ENCODE measurements around the gene STIL.
"Not testable (repeated sequence)": the region's sequence is repeated elsewhere in the genome, so short reads cannot be mapped to it uniquely, and the experiment has no call there.

The STIL gene

DNA sequence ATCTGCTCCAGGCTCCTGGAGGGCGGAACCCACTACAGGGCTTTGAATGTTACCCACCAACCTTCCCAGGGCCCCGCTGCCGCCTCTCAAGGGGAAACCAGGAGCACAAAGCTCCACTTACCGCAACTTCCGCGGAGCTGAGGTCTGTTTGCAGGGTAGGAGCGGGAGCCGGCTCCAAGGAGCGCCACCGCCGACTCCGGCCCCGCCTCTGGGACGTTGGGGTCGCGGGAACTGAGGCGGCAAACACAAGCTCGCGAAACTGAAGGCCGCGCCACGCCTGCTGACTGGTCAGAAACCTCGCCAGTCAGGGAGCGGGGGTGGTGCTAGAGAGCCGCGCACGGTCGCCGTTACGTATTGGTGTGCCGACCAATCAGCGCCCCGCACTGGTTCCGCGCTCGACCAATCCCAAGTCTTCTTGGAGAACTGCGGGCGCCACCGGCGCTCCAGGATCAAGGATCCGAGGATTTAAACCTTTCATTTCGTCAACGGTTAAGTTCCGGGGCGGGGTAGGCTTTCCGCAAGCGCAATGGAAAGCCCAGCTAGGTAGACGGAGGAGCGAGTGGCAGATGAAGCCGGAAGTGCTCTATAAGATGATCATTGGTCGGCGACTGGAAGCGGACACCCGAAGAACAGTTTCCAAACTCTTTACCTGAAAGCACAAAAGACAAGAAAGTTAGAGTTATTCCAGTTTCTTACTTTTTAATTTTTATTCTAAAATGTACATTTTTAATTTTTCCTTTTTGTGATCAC is at the start of gene STIL:
TSS of gene STIL (minus strand) at position 233 of the 750 bp plus-strand sequence. CDS start 3,828 bp downstream, outside the sequence.
- DNase-seq = peak; percentile 96

DNA sequence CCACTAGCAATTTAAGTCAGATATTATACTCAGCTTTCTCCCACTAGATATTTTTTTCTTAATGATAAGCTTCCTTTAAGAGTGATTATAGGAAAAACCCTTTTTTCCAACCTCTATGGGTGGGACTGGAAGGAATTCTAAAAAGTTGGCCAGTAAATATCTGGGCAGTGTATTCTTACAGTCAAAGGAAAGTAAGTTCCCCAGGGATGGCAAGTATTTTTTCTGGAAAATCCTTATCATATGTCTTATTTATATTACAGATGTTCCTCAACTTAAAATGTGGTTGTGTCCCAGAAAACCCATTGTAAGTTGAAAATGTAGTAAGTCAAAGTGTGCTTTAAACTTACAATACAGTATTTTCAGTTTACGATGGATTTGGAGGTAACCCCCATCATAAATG is 48.9 kb upstream of the STIL start:
- no peak for DNase-seq

DNA sequence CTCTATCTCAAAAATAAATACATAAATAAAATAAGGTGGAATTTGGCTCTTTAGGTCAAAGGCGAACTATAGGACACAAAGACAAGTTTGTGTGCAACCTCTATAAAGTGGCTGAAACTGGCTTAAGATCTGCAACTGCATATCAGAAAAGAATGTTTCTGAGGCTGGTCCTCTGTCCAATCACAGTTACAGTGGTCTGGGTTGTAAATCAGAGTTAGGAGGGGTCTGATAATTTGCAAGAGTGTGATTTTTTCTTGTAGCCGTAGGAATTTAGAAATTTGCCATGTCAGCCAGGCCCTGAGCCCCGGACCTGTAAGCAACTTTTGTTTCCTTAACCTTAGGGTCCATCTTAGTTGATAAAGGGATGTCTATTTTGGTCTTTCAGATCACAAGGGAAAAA is 47.4 kb upstream of the STIL start:
- no peak for DNase-seq

DNA sequence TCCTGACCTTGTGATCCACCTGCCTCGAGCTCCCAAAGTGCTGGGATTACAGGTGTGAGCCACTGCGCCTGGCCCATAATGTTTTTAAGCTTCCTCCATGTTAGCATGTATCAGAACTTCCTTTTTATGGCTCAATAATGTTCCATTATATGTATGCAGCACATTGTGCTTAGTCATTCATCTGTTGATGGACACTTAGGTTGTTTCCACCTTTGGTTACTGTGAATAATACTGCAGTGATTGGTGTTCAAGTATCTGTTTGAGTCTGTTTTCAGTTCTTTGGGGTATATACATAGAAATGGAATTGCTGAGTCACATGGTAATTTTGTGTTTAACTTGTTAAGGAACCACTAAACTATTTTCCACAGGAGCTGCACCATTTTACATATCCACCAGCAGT is 37.4 kb upstream of the STIL start:
- no peak for DNase-seq

DNA sequence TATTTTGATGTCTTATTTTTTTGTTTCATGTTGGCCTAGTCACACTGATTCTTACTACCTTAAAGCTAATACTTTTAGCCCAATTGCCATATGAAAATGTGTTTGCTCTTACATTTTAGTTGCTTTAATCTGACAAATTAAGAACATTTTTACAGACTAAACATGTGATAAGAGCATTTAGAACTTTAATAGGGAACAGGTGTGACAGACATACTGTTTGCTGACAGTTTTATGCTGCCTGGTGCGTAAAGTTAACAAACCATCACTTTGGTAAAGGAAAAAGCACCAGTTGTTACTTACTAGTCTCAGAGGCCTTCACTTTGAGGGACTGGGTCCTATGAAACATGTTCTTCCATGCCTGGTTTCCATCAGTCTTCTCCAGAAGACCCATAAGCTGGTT is 34.3 kb upstream of the STIL start:
- no peak for DNase-seq

DNA sequence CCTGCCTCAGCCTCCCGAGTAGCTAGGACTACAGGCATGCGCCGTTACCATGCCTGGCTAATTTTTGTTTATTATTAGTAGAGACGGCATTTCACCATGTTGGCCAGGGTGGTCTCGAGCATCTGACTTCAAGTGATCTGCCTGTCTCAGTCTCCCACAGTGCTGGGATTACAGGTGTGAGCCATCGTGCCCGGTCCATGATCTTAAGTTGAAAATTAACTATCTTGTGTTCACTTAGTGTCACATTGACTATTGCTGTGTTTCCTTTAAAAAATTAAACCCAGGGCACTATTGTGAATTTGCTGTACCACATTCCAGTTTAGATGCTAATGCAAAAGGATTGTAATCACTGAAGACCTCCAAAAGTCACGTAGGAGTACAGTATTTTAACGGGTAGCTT is 33.8 kb upstream of the STIL start:
- no peak for DNase-seq

DNA sequence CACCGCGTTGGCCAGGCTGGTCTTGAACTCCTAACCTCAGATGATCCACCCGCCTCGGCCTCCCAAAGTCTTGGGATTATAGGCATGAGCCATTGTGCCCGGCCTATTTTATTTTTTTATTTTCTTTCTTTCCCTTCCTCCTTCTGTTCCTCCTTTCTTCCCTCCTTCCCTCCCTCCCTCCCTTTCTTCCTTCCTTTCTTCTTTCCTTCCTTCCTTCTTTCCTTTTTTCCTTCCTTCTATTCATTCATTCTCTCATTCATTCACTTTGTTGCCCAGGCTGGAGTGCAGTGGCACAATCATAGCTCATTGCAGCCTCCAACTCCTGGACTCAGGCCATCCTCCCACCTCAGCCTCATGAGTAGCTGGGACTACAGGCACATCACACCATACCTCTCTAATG is 33.0 kb upstream of the STIL start:
- not testable (repeated sequence) for DNase-seq

DNA sequence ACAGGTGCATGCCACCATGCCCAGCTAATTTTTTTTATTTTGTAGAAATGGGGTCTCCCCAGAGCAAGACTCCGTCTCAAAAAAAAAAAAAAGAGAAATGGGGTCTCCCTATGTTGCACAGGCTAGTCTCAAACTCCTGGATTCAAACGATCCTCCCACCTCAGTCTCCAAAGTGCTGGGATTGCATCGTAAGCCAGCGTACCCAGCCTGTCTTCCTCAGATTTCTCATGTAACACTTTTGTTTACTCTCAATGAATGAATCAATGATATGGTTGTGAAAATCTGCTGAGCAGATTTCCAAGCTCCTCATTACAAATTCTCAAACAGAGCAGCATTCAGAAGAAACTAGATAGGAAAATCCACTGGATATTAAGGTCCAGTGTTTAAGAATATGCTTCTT is 26.3 kb upstream of the STIL start:
- DNase-seq = no peak

DNA sequence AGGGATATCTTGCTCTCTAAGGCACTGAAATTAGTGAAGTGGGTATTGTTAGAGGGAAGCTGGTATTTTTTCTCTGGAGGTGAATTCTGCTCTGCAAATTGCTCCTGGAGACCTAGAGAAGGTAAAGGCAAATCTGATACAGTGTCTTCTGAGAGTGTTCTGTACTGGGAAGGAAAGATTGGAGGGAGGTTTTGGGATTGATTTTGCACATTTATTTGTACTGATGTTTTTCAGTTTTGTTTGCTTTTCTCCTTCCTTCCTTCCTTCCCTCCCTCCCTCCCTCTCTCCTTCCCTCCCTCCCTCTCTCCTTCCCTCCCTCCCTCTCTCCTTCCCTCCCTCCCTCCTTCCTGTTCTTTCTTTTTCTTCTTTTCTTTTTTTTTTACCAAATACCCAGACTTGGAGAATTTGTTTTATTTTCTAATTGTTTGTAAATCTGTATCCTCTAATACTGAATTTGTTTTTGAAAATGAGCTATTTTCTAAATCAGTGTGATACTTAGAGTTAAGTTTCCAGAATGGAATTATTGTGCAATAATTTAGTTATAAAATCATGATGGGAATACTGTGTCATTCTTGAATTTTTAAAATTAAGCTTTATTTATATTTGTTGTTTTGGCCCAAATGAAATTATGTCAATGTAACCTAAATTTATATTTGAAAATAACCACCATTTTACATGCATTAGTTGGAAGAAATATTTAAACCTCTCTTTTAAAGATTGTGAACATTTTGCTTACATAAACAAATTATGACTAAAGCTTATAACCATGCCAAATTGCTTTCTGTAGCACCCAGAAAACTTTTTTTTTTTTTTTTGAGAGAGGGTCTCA is 24.5 kb upstream of the STIL start:
- DNase-seq = no peak

DNA sequence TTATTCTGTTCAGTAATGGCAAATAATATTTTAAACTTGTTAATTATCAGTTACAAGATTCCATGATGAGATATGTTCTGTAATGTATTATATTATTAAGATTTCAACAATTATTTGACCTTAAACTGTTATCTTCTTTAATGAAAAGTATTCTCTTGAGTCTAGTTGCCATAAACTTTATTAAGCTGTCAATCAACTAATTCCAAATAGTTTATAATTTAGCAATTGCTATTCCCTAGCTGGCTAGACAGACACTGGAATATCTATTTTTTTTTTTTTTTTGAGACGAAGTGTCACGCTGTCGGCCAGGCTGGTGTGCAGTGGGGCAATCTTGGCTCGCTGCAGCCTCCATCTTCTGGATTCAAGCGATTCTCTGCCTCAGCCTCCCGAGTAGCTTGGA is 23.4 kb upstream of the STIL start:
- no peak for DNase-seq

DNA sequence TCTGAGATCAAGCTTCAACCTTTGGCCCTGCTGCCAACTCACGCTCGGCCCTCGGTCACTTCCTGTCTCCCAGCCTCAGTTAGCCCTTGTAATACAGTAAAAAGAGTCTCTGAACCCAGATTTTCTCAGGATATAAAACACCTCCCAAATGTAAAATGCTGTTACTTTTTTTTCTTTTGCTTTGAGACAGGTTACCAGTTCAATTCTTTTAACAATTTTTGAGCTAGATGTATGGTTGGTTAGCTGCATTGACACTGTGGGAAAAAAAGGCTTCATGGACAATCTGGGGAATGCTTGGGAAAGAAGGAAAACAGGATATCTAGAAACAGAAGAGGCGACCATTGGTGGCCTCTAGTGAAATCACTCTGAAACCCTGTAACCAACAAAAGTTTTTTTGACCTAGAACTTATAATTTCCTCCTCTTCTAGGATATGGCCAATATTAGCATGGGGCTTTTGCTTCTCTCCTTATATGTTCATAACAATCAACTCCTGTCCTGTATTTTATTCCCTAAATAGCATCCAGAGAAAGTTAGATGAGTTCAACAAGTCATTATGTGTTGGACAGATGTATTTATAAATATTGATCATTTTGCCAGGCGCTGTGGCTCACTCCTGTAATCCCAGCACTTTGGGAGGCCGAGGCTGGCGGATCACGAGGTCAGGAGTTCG is 21.0 kb upstream of the STIL start:
- DNase-seq = no peak

DNA sequence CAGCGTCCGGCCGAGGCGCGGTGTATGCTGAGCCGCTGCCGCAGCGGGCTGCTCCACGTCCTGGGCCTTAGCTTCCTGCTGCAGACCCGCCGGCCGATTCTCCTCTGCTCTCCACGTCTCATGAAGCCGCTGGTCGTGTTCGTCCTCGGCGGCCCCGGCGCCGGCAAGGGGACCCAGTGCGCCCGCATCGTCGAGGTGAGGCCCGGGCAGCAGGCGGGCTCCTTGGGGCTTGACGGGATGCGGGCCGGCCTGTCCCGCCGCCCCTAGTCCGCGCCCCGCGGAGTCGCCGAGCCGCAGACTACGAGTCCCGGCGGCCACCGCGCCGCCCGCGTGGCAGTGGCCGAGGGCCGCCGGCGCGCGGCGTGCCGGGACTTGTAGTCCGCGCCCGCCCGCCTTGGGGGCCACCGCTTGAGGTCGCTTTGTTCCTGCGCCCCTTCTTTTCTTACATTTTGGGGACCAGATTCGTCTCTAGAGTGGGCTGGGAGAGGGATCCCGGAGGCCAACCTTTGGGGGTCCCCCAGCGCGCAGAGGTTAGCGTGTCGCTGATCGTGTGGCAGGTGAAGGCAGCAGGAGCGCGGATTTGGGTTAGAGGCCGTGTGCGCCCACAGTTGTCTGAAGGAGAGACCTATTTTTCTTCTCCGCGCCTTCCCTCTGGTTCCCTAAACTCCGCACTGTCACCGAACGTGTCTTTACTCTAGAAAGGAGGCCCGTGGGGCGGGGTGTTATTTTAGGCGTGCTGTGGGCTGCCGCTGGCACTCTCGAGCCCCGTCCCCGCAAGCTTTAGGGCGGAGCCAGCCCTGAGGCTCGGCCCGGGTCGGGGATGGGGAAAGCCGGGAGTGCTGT is 20.2 kb upstream of the STIL start:
- DNase-seq = peak; percentile 78

DNA sequence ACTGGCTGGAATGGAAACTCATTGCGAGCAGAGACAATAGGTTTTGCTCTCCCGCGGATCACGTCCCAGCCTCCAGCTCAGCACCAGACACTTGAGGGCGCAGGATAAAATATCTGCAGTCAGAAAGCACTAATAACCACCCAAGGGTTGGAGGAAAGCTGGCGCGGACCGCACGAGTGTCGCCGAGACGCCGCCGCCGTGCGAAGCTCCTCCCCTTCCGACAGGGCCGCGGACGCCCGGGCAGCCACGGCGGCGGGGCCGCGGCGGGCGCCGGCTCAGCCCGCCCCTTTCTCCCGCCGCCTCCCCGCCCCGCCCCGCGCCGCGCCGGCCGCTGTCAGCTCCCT is 19.6 kb upstream of the STIL start, which contains the start of gene CMPK1:
TSS of gene CMPK1 (plus strand) at position 213 of the 344 bp plus-strand sequence. CDS start 156 bp downstream, outside the sequence.
- peak; percentile 87 for DNase-seq

DNA sequence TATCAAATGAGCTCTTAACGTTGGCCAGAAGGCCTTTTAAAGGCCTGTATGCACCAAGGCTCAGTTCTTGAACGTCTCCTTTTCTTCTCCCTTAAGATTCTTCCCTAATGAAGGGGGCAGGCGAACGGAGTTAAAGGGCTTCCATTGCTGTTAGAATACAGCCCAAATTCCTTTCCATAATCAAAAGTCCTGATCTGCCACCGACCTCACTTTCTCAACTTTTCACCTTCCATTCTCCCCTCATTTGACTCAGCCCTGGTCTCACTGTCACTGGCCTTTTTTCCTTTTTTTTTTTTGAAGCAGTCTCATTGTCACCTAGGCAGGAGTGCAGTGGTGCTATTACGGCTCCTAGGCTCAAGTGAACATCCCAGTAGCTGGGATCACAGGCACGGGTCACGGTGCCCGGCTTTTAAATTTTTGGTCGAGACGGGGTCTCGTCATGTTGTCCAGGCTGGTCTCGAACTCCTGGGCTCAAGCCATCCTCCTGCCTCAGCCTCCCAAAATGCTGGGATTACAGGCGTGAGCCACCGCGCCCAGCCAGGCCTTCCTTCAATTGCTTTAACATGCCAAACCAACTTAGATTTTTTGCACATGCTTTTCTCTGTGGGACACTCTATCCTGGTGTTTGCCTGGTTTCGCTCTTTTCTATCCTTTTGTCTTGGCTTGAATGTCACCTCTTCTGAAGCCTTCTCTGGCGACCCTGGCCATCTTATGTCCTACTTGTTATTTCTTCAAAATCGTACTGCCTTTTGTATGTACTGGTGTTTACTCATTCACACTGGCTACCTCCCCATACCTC is 19.0 kb upstream of the STIL start:
- no peak for DNase-seq

DNA sequence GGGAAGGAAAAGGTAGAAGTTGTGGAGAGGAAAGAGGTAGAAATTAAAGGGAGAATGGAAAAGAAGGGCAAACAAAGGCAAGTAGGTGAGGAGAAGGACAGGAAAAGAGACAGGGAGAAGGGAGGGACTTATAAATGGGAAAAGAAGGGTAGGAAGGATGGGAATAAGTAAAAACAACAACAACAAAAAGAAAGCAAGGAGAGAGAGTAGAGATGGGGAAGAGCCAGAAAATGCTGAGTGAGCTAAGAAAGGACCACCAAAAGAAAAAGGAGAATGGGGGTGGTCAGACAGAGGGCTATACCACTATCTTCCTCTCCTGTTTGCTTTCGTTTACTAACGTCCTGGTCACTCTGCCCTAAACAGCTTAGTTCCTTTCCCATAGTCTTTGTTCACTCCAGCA is 17.9 kb upstream of the STIL start:
- DNase-seq = no peak

DNA sequence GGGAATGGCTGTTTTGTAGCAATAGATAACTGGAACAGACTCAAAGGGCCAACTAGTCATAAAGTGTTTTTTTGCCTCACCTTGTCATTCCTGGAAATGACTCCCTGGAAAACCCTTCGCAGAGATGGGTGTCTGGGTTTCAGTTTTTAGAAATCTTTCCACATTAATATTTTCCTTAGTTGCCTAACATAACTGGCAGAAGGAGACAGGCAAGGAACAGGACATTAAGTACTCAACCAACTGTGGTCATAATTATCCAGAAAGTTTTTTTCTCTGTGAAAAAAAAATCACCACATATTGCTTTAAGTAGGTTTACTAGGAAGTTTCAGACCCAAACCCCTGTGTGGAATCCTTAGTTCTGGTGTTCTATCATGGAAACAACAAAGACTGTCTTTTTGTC is 16.3 kb upstream of the STIL start:
- no peak for DNase-seq

DNA sequence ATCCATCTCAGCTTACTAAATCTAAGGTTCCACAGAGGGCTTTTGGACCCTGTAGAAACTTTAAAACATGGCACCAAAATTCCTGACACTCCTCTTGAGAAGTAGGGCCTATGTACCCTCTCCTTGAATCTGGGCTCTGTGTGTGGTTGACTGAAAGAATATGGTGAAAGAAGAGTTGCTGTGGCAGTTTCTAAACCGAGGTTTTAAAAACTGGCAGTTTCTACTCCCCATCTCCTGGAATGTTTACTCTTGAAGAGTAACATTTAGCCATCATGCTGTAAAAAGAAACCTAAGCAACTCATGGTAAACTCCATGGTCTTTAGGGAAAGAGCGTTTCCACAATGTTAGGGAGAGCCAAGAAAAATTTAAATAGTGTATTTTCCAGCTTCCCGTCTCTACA is 15.0 kb upstream of the STIL start:
- no peak for DNase-seq

DNA sequence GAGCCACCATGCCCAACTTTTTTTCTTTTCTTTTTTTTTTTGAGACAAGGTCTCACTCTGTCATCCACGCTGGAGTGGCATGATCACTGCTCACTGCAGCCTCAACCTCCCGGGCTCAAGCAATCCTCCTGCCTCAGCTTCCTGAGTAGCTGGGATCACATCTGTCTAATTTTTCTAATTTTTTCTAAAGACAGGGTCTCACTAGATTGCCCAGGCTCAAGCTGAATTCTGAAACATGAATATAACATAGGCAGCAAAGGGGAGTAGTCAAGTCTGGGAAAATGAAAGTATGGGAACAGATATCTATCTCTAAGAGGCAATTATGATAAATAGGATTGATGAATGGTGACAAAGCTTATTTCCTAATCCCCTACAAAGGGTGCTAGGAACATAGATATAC is 12.3 kb upstream of the STIL start:
- DNase-seq = no peak

DNA sequence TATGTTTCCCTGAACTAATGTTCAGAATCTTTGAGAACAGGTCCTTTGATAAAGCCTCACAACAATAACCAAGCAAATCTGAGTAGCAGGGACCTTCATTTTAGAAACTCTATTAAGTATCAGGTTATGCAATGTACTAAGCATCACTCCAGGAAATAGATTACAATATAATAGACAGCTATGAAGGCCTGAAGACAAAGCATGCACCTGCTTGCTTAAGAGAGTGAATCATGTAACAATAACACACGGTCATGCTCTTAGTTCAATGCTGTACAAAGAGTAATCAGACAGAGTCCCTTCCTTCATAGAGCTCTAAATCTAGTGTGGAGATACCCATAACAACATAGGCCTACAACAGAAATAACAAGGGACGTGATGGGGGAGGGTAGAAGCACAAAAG is 11.6 kb upstream of the STIL start:
- no peak for DNase-seq

DNA sequence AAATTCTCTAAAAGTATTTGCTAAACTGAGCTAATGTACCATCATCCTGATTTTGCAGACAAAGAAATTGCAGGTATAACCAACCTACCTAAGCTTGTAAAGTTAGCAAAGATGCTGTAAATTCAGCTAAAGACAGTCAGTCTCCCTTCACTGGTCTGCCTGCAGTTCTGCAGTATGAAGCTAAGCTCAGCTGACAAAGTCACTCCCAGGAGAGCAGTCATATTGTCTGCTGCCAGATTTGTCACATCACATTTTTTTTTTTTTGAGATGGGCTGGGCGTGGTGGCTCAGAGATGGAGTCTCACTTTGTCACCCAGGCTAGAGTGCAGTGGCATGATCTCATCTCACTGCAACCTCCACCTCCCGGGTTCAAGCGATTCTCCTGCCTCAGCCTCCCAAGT is 10.7 kb upstream of the STIL start:
- DNase-seq = no peak

DNA sequence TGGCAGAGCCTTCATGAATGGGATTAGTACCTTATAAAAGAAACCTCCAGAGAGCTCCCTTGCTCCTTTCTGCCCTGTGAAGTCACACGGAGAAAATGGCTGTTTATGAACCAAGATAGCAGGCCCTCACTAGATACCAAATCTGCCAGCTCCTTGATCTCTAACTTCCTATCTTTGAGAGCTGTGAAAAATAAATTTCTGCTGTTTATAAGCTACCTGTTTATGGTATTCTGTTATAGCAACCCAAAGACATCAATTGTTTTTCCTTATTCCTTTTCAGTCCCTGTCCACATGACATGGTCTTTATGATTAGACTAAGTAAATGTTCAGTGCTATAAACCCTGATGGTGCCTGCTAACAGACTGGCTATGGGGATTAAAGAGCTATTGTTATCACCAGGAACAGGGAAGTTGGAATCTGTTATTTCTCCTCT is 9.7 kb upstream of the STIL start:
- no peak for DNase-seq

DNA sequence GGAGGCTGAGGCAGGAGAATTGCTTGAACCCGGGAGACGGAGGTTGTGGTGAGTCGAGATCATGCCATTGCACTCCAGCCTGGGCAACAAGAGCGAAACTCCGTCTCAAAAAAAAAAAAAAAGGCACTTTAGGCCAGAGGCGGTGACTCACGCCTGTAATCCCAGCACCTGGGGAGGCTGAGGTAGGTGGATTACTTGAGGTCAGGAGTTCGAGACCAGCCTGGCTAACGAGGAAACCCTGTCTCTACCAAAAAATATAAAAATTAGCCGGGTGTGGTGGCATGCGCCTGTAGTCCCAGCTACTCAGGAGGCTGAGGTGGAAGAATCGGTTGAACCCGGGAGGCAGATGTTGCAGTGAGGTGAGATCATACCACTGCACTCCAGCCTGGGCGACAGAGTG is 6.0 kb upstream of the STIL start:
- DNase-seq = not testable (repeated sequence)

Measured in CD4-positive, alpha-beta T cell treated with Interleukin-17A for 4 hours (primary cell).